Kidney tubule cell (primary cell): ENCODE measurements around the gene ACBD3.

Source experiments
- DNase-seq: peaks from one replicate; pipeline ENCODE4 v3.0.0-alpha.2; 2018; ENCODE audit warnings: low spot score

Gene ACBD3

DNA sequence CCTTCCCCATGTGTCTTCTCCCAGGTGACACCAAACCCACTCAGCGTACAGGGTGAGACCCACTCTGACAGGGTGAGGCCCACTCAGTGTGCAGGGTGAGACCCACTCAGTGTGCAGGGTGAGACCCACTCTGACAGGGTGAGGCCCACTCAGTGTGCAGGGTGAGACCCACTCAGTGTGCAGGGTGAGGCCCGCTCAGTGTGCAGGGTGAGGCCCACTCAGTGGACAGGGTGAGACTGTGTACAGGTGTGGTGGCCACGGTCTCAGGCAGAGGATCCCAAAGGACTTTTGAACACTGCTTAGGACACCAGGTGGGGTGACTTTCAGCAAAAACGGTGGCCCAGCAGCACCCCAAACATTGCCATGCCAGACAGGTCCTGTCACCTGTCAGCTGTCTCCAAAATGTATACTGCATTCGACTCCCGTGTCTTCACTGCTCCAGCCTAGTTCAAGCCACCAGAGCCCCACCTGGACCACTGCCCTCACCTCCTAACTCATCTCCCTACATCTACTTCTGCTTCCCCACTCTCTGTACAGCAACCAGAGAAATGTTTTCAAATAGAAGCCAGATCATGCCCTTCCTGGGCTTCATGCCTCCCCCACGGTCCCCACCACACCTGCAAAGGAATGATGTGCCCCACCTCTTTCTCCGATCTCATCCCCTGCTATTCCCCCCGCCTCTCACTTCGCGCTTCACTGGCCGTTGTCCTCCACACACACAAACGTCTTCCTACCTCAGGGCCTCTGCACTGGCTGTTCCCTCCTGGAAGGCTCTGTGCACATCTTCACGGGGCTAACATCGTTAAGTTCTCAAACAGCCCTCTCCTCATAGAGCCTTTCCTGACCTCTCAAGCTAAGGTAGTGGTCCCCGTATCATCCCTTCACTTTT is 52.1 kb downstream of the ACBD3 start:
- no peak for DNase-seq

DNA sequence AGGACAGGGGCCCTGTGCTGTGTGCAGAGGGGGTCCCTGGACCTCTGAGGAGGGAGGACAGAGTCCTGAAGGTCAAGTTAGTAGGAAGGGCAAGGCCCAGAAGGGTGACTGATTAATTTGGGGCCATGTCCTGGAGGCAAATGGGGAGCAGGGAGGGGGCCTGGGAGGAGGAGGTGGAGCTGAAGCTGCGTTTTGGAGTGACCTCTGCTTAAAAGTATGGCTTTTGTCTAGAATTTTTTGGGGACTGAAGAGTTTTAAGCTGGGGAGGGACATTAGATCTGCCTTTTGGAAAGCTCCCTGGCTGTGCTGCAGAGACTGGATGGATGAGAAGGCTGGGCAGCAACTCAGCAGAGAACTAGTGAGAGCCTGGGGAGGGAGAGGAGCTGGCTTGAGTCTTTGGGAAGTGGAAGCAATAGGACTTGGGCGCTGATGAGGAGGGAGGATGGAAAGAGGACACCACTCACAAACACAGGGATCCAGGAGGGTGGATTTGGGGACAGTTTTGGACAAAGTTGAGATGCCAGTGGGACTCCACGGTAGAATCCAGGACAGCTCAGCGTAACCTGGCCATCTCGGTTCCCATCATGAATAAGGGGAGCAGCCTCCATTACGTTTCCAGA is 52.9 kb downstream of the ACBD3 start:
- DNase-seq, result no peak

DNA sequence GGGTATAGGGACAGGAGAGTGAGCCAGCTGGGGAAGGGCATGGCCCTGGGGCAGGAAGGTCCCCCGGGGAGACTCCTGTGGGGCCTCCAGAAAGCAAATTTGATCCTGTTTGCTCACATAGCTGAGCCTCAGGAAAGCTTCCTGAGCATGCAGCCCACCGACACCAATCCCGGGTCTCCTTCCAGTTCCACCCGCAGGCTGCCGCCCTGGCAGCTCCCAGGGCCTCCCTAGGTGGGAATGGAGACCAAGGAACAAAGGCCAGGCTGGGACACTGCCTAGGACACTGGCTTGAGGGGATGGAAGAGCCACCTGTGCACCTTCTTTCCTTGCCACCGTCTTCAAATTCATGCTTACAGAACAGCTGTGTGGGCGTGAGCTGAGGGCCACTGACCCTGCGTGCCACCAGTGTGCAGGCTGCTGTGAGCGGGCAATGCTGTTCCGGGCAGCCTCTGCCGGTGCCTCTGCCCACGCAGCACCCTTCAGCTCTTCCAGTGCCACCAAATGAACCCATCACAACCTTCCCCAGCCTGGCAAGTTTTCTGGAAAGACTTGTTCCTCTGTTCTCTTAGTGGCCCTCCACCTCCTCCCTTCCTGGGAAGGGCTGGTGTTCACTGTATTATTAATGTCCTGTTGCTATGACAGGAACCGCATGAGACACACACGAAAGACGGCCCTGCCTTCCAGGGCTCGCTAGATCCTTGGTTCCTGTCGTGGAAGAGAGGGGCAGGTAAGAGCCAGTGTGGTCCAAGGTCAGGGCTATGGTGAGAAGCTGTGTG is 53.6 kb downstream of the ACBD3 start:
- peak; percentile 56 for DNase-seq

DNA sequence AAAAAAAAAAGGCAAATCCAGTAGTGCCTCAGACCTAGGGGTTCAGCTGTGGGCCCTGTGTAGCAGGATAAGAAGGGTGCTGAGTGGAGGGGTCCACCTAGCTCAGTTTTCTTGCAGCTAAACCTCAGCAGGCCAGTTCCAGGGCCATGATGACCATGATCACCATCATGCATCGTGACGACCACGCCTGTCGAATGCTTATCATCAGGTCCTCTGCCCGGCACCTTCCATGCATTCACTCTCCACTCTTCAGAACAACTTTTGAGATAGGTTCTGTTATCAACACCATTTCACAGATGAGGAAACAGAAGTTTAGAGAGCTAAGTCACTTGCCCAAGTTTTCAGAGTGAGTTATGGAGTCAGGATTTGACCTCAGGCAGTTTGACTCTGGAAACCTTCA is 54.9 kb downstream of the ACBD3 start:
- DNase-seq, result no peak

DNA sequence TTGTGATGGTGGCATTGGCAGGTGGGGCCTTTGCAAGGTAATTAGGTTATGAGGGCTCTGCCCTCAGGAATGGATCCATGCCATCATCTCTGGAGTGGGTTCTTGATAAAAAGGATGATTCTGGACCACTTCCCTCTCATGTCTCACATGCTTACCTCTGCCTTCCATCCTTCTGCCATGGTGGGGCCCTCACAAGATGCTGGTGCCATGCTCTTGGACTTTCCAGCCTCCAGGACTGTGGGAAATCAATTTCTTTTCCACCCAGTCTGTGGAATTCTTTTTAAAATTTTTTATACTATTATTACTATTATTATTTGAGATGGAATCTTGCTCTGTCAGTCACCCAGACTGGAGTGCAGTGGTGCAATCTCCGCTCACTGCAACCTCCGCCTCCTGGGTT is 57.3 kb downstream of the ACBD3 start:
- DNase-seq, result no peak

DNA sequence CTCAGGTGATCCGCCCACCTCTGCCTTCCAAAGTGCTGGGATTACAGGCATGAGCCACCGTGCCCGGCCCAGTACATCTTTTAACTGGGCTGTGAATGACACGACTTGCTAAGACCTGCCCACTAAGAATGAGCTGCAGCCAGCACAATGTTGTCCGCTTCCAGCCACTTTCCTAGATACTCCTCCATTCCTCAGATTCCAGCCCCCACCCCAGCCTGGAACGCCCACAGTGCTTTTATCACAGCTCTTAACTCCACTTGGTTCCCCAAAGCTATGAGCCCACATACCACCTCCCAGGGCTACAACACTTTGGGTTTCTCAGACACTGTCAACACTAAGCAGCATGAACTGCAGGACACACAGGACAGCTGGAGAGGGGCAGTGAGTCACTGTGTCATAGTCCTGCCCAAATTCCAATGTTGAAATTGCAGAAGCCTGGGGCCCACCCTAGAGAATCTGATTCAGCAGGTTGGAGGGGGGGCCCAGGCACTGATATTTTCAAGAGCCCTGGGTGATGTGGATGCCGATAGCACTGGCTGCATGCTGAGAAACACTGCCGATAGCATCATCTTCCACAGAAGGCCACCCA is 58.0 kb downstream of the ACBD3 start:
- no peak for DNase-seq

DNA sequence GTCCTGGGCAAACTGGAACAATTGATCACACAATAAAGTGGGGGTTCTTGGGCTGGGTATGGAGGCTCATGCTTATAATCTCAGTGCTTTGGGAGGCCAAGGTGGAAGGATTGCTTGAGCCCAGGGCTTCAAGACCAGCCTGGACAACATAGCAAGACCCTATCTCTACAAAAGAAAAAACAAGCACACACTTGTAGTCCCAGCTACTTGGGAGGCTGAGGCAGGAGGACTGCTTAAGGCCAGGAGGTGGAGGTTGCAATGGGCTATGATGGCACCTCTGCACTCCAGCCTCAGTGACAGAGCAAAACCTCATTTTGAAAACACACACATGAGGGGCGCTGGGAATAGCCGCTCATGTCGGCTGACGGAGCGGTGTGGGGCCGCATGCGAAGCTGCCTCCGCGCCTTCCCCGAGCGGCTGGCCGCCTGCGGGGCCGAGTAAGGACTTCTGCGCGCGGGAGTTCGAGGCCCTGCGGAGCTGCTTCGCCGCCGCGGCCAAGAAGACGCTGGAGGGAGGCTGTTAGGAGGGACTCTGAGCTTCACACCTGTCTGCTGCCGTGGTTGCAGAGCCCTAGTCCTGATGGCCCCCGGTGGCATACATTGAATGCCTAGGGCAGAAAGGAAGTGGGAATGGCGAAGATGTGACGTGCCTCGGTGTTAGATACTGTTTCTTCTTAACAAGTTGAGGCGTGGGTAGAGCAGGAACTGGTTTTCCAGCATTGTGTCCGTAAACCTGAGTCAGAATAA is 59.5 kb downstream of the ACBD3 start:
- DNase-seq, result no peak

DNA sequence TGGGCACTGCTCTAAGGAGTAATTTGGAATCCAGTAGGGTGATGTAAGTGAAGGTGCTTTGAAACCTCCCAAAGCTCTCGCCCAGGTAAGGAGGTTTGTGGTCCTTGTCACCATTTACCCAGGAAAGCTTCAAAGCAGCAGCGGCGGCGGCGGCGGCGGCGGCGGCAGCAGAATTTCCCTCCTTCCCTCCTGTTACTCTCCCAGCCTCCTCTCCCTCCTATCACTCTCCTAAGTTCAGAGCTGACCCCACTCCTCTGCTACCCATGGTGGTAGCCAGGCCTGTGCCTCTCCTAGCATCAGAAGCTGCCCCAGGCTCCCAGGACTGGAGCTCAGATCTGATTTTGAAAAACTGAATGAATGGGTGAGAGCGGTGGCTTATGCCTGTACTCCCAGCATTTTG is 60.7 kb downstream of the ACBD3 start:
- DNase-seq, result no peak

DNA sequence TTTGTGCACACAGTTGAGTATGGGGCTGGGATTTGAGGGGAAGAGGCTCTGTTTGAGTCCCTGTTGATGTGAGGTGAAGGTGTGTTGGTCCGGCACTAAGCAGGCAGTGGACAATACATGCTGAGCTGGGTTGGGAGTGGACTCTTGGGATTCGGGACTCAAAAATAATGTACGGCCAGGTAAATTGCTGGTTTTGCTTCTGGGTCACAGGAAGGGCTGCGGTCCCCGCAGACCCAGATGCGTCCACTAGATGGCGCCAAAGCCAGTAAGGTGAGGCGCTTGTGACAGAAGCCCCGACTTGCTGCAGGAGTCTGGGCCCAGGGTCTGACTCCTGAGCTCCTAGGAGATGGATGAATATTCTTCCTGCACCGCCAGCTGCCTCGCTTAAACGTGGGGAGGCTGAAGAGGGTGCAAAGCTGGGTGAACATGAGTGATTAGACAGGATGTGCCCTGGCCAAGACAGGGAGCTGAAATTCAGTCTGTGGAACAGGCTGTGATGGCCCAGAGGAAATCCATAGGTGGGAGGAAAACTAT is 61.4 kb downstream of the ACBD3 start:
- DNase-seq, result peak; percentile 85

DNA sequence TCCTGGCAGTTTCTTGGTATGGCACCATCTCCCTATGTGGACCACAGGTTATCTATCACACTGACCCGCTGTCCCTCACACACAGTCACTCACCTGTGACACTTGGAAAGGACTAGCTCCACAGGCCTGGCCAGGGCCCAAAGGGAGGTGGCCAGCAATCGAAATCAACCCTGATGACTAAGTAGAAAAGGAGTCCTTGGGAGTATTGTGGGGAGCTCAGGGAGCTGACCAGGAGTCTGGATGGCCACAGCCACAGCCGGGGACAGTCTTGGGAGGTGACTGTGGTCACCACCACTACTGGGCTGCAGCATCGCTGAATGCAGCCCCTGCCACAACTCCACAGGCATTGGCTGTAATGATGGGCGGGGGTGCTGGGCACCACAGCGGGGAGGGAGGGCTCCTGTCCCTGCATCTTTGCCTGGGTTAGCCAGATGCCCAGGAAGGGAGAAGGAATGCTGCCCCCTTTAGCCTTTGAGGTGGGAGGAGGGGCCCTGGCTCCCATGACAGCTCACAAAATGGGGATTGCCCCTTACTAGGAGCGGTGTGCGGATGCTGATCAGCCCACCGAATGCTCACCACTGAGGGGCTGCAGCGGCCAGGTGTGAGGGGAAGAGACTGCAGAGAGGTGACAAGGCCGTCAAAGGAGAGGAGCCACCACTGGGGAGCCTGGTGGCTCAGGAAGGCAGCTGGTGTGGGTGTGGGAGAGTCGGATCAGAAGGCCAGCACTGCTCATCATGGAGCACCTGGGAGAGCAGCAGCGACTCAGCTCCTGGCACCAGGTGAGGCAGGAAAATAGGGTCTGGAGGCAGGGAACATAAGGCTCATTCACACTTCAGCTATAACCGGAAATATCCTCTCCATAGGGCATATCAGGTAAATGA is 62.7 kb downstream of the ACBD3 start:
- DNase-seq, result peak; percentile 87

DNA sequence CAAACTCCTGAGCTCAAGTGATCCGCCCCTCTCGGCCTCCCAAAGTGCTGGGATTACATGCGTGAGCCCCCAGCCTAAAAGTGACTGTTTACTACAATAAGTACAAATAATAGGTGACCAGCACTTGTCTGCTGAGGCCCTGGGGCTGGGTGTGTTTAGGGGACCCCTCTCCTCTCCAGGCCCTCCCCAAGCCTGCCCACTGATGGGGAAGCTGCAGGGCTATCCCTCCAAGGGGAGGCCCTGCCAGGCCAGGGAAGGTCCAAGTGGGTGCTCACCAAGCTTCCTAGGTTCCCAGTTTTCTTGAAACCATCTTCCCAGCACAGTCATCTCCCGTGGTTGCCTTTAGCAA is 63.4 kb downstream of the ACBD3 start:
- DNase-seq, result no peak

DNA sequence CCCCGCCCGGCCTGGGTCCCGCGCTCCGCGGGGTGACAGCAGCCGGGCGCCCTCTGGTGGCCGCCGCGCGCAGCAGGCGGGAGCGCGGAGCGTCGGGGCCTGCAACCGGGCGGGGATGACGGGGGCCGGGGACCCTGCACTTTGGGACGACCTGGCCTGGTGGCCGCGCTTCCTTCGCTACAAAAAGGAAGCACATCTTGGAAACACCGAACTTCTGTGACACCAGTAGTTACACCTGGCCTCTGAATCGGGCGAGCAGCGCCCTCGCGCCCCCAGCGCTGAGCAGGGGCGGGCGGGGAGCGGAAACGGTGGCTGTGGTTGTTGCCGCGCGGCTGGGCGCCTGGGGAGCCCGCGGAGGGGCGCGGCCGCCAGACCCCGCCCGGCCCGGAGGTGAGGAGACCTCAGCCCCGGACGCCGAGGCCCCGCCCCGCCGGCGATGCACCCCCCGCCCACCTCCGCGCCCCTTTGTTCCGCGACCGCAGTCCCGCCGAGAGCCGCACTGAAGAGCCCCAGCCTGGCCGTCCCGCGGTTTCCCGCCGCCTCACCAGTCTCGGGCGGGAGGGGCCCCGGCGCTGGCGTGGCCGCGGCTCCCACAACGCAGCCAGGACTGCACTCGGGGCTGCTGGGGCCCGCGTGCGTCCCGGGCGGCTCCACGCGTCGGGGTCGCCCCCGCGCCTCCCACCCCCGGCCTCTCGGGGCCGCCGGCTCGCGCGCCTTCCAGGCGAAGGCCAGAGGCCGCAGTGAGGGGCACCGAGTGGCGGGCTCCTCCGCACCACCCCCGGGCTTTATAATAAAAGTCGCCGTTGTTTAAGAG is 64.7 kb downstream of the ACBD3 start:
- peak; percentile 71 for DNase-seq

DNA sequence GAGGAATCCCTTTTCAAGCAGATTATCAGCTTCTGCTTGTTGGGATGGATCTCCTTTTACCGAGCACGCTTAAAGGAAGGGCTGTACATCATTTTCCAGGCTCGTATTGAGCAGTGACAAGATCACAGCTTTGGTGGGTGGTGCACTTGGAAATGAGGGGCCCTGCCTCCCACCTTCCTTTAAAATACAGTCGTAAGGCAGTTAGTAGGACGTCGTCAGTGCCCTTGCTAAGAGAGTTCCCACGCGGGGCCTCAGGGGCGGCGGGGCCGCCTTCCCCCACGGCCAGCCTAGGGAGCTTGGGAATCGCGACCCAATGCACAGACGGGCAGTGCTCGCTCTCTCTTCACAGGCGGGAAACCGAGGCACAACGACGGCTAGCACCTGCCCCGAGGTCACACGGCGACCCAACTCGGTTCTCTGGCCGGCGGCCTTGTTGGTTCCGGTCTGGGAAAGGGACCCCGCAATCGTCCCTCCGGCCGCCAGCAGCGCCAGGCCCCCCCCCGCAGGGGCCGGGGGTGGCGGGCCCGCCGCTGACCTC is 65.4 kb downstream of the ACBD3 start:
- no peak for DNase-seq

DNA sequence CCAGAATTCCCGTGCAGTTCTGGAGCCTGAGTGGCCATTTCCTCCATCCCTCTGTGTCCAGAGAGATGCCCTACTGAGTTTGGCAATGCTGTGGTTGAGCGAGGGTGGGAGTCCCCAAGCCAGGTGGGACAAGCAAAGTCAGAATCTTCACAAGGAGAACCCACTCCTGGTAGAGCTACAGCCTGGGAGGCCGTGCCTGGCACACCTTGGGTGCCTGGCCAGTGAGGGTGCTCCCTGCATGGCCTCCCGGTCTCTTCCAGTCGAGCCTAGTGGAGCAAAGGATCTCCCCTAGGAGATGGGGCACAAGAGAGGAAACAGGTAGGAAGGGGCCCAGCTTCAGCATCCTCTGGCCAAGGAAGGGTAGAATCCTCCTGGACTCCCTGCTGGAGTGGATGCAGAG is 66.1 kb downstream of the ACBD3 start:
- no peak for DNase-seq

DNA sequence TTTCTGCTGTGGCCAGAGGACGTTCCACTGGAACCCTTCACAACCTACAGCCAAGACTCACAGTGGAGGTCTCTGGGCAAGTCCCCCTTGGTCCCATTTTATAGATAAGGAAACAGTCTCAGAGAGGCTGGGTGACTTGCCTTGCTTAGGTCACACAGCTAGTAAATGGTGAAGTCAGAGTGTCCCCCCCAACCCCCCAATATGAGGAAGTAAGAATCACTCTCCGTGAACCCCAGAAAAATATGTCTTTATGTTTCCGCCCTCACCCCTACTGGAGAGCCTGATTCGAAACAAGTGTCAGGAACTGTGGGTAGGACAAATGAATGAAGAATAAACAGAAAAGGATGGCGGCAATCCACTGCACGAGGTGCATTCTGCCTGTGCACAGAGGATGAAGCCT is 67.4 kb downstream of the ACBD3 start:
- no peak for DNase-seq

DNA sequence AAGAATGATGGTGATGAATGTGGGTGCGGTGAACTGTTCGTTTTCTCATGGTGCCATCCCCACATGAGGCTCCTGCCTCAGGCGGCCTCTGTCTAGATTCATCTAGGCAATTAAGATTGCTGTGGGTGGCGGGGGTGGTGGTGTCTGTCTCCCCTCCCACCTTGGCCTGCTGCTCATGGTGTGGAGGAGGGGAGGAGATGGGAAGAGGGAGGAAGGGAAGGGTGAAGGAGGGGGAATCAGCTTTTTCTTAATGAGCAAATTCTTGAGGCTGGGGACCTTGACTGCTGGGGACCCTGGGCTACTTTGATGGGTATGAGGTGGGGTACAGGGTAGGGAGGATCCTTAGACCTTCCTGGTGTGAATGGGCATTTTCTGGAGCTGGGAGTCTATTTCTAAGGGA is 68.2 kb downstream of the ACBD3 start:
- DNase-seq, result no peak

DNA sequence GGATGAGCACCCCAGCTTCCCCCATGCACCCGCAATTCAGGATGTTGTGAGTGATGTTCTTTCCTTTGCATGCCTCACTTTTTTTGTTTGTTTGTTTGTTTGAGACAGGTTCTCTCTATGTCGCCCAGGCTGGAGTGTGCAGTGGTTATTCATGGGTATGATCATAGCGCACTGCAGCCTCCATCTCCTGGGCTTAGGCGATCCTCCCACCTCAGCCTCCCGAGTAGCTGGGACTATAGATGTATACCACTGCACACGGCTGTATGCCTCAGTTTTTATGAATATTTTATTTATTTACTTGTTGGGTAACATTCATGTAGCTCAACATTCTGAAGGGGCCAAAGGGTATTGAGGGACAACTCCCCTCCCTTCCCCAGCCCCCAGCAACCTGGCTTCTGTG is 69.2 kb downstream of the ACBD3 start:
- DNase-seq, result no peak

DNA sequence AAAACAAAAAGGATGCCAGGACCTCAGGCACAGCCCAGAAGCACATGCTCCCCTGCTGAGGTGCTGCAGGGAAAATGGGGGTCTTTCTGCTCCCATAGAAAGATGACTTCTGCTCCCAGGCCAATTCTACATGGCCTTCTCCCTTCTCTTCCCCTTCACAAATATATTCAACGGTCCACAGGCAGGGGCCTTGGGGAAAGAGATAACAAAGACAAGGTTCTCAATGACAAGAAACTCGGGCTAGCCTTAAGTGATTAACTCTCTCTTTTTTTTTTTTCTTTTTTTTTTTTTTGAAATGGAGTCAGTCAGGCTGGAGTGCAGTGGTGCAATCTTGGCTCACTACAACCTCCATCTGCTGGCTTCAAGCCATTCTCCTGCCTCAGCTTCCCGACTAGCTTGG is 69.9 kb downstream of the ACBD3 start:
- no peak for DNase-seq

DNA sequence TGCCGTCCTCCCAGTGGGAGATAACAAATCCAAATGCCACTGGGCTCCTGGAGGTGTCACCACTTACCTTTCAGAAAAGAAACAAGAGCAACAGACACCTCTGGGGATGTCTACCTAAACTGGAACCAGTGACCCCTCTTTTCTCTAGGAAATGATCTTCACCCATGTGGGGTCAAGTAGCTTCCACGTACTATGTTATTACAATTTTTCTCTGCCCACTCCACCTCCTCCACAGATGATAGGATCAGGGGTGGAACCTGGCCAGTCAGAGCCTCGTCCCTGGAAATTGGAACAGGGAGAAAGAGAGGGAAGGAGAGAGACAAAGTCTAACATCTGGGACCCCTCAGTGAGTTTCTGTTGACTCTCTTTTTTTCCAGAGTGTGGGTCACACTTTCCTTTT is 73.9 kb downstream of the ACBD3 start:
- no peak for DNase-seq

DNA sequence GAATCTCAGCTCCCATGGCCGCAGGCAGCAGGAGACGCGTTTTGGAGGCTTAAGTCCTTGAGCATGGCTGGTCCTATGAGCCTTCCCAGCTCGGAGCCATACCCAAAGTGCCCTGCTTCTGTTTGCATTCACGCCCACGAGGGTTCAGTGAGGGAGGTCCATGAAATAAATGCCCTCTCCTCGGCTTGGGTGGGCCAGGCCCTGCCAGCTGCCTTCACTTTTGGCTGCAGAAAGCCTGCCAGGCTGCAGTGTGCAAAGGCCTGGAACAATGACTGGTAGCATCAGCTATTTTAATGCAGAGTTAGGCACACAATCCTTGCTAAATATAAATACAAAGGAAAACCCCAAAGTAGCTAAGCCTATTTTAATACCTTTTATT is 74.7 kb downstream of the ACBD3 start:
- no peak for DNase-seq
